KOPT-K1 (cell line): Measurements from ENCODE around the gene SLC16A13.
"Not testable (repeated sequence)": the region's sequence is repeated elsewhere in the genome, so short reads cannot be mapped to it uniquely, and the experiment has no call there.

ENCODE experiments used
- H3K27ac ChIP-seq: fragments of 200-600 bp; sonication (generic); 2 replicates; pipeline ENCODE4 v1.5.1; 2016; ENCODE audit warnings: antibody characterized with exemption, mild to moderate bottlenecking, low read depth, low read length; ENCODE audit not compliant: poor library complexity, severe bottlenecking
- H3K36me3 ChIP-seq: fragments of 200-600 bp; sonication (generic); 2 replicates; pipeline ENCODE4 v1.5.1; 2017; ENCODE audit warnings: antibody characterized with exemption, mild to moderate bottlenecking, low read length, moderate library complexity; ENCODE audit not compliant: insufficient read depth
- H3K9me3 ChIP-seq: fragments of 200-600 bp; sonication (generic); 2 replicates; pipeline ENCODE4 v1.5.1; 2017; ENCODE audit warnings: antibody characterized with exemption, low read length, mild to moderate bottlenecking; ENCODE audit not compliant: insufficient read depth, poor library complexity, severe bottlenecking

The SLC16A13 gene

GRCh38 chr17:7035591-7036368, at the start of gene SLC16A13:
Gene SLC16A13, plus strand, starts transcription at chr17:7036015. Its CDS starts 368 bp downstream, at chr17:7036383.
- H3K27ac ChIP-seq: peak within 1 kb of the TSS; percentile 90

DNA sequence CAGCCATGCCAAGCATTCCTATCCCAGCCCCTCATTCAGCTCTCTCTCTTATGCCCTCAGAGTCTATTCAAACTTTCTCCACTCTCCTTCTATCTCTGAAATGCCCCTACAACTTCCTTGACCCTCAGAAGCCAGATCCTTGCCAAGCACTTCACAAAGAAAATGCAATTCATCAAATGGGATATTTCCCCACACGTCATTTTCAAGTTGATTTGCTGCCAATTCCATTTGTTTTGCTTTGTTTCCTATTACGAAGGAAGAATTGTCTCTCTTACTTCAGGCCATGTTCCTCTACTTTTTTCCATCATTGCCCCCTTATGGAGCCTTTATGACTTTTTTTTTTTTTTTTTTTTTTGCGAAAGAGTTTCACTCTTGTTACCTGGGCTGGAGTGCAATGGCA, 49.1 kb upstream of the SLC16A13 start:
- no peaks in the 10 kb centered on the region for H3K9me3 ChIP-seq
- H3K27ac ChIP-seq: no peak overlapping the region
- H3K36me3 ChIP-seq: no peaks in the 10 kb centered on the region

More at GRCh38 chr17:7035591-7036368, at the start of gene SLC16A13:
- Histone ChIP-seq H3K9me3 (no peaks in the 10 kb centered on the region), H3K36me3 (no peaks in the 10 kb centered on the region)

- H3K36me3 ChIP-seq: peaks cover 1% of the 10 kb centered on the region; the same call in 1 of the 2 replicates
- no peak overlapping the region for H3K27ac ChIP-seq
- H3K9me3 ChIP-seq: no peaks in the 10 kb centered on the region
These were observed 46.0 kb upstream of the SLC16A13 start for GRCh38 chr17:6989779-6990178.

DNA sequence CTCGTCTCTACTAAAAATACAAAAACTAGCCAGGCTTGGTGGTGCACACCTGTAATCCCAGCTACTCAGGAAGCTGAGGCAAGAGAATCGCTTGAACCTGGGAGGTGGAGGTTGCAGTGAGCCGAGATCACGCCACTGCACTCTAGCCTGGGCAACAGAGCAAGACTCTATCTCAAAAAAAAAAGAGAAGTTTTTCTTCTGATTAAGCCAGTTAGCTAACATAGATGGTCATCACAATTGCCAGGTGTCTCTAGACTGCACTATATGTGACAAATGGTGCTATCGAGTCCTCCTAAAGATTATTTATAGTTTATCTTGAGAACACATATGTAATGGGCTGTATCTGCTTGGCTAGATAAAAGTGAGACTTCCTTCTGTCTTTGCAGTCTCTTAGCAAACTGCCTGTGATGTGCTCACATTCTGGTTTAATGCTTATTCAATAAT, 42.2 kb upstream of the SLC16A13 start:
- not testable (repeated sequence) for H3K9me3 ChIP-seq, H3K27ac ChIP-seq
- peaks cover 28% of the 10 kb centered on the region; the same call in 1 of the 2 replicates for H3K36me3 ChIP-seq

- H3K9me3 ChIP-seq: no peaks in the 10 kb centered on the region
- no peak overlapping the region for H3K27ac ChIP-seq
- peaks cover 33% of the 10 kb centered on the region; the same call in 1 of the 2 replicates for H3K36me3 ChIP-seq
These were observed 41.7 kb upstream of the SLC16A13 start for GRCh38 chr17:6994118-6994598.

DNA sequence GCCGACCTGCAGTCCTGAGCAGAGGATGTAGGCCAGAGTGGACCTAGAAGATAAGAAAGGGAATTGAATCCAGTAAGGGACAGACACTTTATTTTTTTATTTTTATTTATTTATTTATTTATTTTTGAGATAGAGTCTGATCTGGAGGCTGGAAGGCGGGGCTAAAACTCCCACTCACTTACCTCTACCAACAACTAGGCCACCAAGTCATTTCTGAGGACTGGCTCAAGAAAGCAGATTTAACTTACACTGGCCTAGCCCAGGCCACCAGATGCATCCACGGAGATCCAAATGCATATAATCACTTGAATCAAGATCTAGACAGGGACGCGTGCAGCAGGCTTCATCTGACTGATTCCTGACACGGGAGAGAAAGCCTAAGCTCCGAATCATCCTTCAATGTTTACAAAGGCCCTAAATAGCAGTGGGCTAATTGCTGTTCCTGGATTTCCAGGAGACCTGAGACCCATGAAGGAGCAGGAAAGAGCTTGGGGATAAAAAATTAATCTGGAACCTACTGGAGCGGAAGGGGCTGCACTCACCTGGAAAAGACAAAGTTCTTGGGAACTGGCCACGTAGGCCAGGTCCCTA, 41.1 kb upstream of the SLC16A13 start:
- peaks cover 37% of the 10 kb centered on the region; the same call in 1 of the 2 replicates for H3K36me3 ChIP-seq
- no peaks in the 10 kb centered on the region for H3K9me3 ChIP-seq
- H3K27ac ChIP-seq: no peak overlapping the region

- no peak within 1 kb of the TSS for H3K27ac ChIP-seq
- H3K36me3 ChIP-seq: peaks cover 47% of the 10 kb centered on the region; the same call in 1 of the 2 replicates
- no peaks in the 10 kb centered on the region for H3K9me3 ChIP-seq
These were observed 40.1 kb upstream of the SLC16A13 start, which contains the start of gene ALOX12 for GRCh38 chr17:6995500-6996255. Gene ALOX12, plus strand, starts transcription at chr17:6996049. Its CDS starts 69 bp downstream, at chr17:6996118.

GRCh38 chr17:6996256-6997011, 39.4 kb upstream of the SLC16A13 start:
- no peak overlapping the region for H3K27ac ChIP-seq
- H3K9me3 ChIP-seq: no peaks in the 10 kb centered on the region
- peaks cover 54% of the 10 kb centered on the region for H3K36me3 ChIP-seq

DNA sequence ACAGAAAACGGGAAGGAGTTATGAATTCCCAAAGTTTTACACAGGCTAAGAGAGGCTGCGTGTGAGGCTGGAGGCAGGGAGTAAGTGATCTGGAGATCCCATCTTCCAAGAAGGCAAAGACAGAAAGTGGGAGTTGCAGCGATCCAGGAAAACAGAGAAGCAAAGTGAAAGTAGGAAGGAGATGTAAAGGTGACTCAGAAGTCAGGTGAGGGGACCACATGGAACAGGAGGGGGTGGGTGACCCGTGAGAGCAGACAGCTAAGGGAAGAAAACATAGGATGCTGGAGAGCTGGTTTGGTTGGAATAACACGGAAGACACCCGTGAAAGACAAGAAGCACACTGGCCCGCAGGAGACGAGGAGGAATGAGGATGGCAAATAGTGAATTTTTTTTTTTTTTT, 38.6 kb upstream of the SLC16A13 start:
- no peak overlapping the region for H3K27ac ChIP-seq
- H3K9me3 ChIP-seq: no peaks in the 10 kb centered on the region
- peaks cover 62% of the 10 kb centered on the region for H3K36me3 ChIP-seq

GRCh38 chr17:6998855-6999508, 36.8 kb upstream of the SLC16A13 start:
- no peak overlapping the region for H3K27ac ChIP-seq
- H3K9me3 ChIP-seq: no peaks in the 10 kb centered on the region
- peaks cover 78% of the 10 kb centered on the region for H3K36me3 ChIP-seq

DNA sequence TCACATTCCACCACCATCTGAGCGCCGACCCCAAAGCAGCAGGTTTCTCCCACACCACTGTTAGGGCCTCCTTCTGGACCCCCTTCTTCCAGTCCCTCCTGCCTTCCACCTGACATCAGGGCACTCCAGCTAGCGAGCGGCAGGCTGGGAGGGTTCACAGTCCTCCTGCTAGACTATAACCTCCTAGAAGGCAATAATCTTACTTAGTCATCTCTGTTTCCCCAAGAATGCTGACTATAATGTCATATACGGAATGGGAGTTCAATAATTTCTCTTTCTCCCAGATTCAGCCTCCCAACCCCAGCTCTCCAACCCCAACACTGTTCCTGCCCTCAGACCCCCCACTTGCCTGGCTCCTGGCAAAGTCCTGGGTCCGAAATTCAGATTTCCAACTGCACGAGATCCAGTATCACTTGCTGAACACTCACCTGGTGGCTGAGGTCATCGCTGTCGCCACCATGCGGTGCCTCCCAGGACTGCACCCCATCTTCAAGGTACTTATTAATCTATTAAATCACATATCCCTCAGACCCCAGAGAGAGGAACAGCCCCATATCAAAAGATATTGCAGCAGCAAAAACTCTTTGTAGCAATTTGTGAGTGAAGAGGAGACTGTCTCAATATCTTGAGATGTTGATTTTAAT, 34.4 kb upstream of the SLC16A13 start:
- Histone ChIP-seq H3K27ac (no peak overlapping the region), H3K9me3 (no peaks in the 10 kb centered on the region), H3K36me3 (peaks cover 70% of the 10 kb centered on the region)

GRCh38 chr17:7002288-7003047, 33.3 kb upstream of the SLC16A13 start:
- H3K27ac ChIP-seq: no peak overlapping the region
- peaks cover 66% of the 10 kb centered on the region for H3K36me3 ChIP-seq

GRCh38 chr17:7003745-7004144, 32.1 kb upstream of the SLC16A13 start:
- Histone ChIP-seq H3K36me3 (peaks cover 54% of the 10 kb centered on the region), H3K27ac (no peak overlapping the region), H3K9me3 (no peaks in the 10 kb centered on the region)

More at GRCh38 chr17:7002288-7003047, 33.3 kb upstream of the SLC16A13 start:
- no peaks in the 10 kb centered on the region for H3K9me3 ChIP-seq
